ENCODE measurements around the gene LZTS2. TPM values are rescaled to one million over a fixed set of nuclear protein-coding genes. Genes with fewer than 3 reads are reported as not detected.

Gene LZTS2
- total RNA-seq, 1 donor from 2014 or later, result 19.2 TPM

DNA sequence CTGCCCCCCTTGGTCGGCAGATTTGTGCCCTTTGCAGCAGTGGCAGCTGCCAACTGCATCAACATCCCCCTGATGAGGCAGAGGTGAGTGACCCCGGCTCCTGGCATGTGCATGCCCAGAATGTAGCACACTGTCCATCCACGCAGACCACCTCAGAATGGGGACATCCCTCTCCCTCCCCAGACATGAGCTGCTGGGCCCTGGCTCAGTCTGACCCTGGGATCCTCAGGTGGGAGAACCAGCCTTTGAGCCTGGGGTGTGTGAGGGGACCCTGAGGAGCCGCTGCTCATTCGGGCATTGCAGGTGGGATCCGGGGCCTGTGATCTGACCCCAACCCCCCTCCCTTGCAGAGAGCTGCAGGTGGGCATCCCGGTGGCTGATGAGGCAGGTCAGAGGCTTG is 37.1 kb downstream of the LZTS2 start:
- Mint-ChIP-seq H3K27ac (no peak overlapping the region), H3K4me3 (ENCODE audit: low read depth) (no peak overlapping the region), H3K27me3 (ENCODE audit: low read depth) (no peaks in the 10 kb centered on the region), H3K36me3 (ENCODE audit: low read depth) (peaks cover 41% of the 10 kb centered on the region), H3K9me3 (no peaks in the 10 kb centered on the region), H3K4me1 (ENCODE audit: low read depth) (peaks cover 21% of the 10 kb centered on the region)
- no peak for DNase-seq (ENCODE audit: low spot score)
- intact Hi-C loops (cut with micrococcal nuclease), result no loop called here

- peaks cover 25% of the 10 kb centered on the region for H3K4me1 Mint-ChIP-seq (ENCODE audit: low read depth)
- H3K27ac Mint-ChIP-seq, result no peak overlapping the region
- peaks cover 39% of the 10 kb centered on the region for H3K36me3 Mint-ChIP-seq (ENCODE audit: low read depth)
- no peak for DNase-seq (ENCODE audit: low spot score)
- intact Hi-C loops (cut with micrococcal nuclease), result no loop called here
- no peaks in the 10 kb centered on the region for H3K9me3 Mint-ChIP-seq
- H3K27me3 Mint-ChIP-seq (ENCODE audit: low read depth), result peaks cover 2% of the 10 kb centered on the region
- H3K4me3 Mint-ChIP-seq (ENCODE audit: low read depth), result no peak overlapping the region
Measured at GRCh38 chr10:101038484-101038883, 38.9 kb downstream of the LZTS2 start.

DNA sequence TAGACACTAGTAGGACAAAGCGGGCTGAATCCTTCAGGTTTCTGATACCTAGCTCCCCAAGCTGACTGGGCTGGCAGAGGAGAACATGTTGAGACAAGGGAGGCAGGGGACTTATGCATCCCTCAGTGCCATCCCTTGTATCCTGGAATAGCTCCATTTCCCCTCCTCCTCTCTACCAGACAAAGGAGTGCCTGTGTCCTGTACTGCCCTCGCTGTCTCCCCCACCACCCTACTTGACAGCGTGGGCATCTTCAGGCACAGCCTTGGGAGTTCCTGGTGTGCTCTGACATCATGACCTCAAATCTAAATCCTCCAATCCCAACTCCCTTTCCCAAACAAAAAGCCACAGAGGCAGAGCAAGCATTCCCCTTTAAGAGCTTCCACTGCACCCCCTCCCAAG is 40.5 kb downstream of the LZTS2 start:
- DNase-seq (ENCODE audit: low spot score), result no peak
- no peak overlapping the region for H3K27ac Mint-ChIP-seq
- no peaks in the 10 kb centered on the region for H3K9me3 Mint-ChIP-seq
- peaks cover 36% of the 10 kb centered on the region for H3K36me3 Mint-ChIP-seq (ENCODE audit: low read depth)
- peaks cover 21% of the 10 kb centered on the region for H3K4me1 Mint-ChIP-seq (ENCODE audit: low read depth)
- peaks cover 11% of the 10 kb centered on the region for H3K27me3 Mint-ChIP-seq (ENCODE audit: low read depth)
- intact Hi-C loops (cut with micrococcal nuclease), result loop anchor here (10.0 kb wide), 1 partner anchor 195 kb away; no protein-coding TSS in a partner anchor
- no peak overlapping the region for H3K4me3 Mint-ChIP-seq (ENCODE audit: low read depth)

DNA sequence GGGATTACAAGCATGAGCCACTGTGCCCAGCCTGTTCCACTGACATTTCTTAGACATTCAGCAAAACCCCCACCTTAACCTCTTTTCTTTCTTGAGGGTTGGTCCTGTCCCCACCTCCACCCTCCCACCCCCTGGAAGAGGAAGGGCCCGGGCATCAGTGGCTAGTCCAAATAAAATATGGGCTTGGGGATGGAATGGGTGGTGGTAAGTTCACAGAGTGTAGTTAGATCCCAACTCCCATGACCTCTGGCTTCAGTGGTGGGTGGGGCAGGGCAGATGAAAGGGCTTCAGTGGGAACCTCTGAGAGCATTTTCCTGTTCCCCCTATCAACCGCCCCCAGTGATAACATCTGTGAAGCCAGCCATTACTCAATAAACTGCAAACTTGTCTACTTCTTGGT is 41.2 kb downstream of the LZTS2 start:
- peaks cover 19% of the 10 kb centered on the region for H3K27me3 Mint-ChIP-seq (ENCODE audit: low read depth)
- DNase-seq (ENCODE audit: low spot score), result no peak
- no peaks in the 10 kb centered on the region for H3K9me3 Mint-ChIP-seq
- peaks cover 31% of the 10 kb centered on the region for H3K36me3 Mint-ChIP-seq (ENCODE audit: low read depth)
- no peak overlapping the region for H3K27ac Mint-ChIP-seq
- intact Hi-C loops (cut with micrococcal nuclease), result loop anchor here (1.0 to 10.0 kb wide), 2 partner anchors 27 to 194 kb away; no protein-coding TSS in a partner anchor
- H3K4me3 Mint-ChIP-seq (ENCODE audit: low read depth), result no peak overlapping the region
- H3K4me1 Mint-ChIP-seq (ENCODE audit: low read depth), result peaks cover 21% of the 10 kb centered on the region

GRCh38 chr10:101041252-101041761 is 41.7 kb downstream of the LZTS2 start:
- peaks cover 21% of the 10 kb centered on the region for H3K4me1 Mint-ChIP-seq (ENCODE audit: low read depth)
- no peak overlapping the region for H3K4me3 Mint-ChIP-seq (ENCODE audit: low read depth)
- H3K27ac Mint-ChIP-seq, result no peak overlapping the region
- H3K27me3 Mint-ChIP-seq (ENCODE audit: low read depth), result peaks cover 21% of the 10 kb centered on the region
- DNase-seq (ENCODE audit: low spot score), result peak; percentile 68
- H3K36me3 Mint-ChIP-seq (ENCODE audit: low read depth), result peaks cover 26% of the 10 kb centered on the region
- intact Hi-C loops (cut with micrococcal nuclease), result loop anchor here (1.0 to 10.0 kb wide), 2 partner anchors 27 to 193 kb away; no protein-coding TSS in a partner anchor
- H3K9me3 Mint-ChIP-seq, result no peaks in the 10 kb centered on the region

DNA sequence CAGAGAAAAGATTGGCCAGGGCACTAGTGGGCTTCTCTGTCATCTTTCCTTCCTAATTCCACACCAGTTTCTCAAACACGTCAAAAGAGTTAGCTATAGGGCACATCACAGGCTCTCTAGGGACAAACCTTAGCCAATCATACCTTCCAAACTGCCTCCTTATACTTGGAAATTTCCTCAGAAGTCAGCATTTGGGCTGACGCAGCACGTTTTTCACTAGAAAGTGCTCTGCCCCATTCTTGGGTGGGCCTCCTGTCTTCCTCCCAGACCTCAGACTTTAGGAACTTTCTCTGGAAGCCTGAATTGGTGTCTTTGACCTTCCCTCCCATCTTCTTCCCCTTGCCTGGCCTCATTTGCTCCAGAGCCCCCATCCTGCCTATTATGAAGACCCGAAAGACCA is 42.5 kb downstream of the LZTS2 start:
- Mint-ChIP-seq H3K27me3 (ENCODE audit: low read depth) (peaks cover 29% of the 10 kb centered on the region), H3K9me3 (no peaks in the 10 kb centered on the region), H3K4me1 (ENCODE audit: low read depth) (peaks cover 21% of the 10 kb centered on the region), H3K27ac (peak overlapping the region; percentile 54), H3K36me3 (ENCODE audit: low read depth) (peaks cover 19% of the 10 kb centered on the region), H3K4me3 (ENCODE audit: low read depth) (peak overlapping the region; percentile 81)
- no peak for DNase-seq (ENCODE audit: low spot score)
- intact Hi-C loops (cut with micrococcal nuclease), result loop anchor here (1.0 to 10.0 kb wide), 3 partner anchors 10 to 193 kb away; no protein-coding TSS in a partner anchor

DNA sequence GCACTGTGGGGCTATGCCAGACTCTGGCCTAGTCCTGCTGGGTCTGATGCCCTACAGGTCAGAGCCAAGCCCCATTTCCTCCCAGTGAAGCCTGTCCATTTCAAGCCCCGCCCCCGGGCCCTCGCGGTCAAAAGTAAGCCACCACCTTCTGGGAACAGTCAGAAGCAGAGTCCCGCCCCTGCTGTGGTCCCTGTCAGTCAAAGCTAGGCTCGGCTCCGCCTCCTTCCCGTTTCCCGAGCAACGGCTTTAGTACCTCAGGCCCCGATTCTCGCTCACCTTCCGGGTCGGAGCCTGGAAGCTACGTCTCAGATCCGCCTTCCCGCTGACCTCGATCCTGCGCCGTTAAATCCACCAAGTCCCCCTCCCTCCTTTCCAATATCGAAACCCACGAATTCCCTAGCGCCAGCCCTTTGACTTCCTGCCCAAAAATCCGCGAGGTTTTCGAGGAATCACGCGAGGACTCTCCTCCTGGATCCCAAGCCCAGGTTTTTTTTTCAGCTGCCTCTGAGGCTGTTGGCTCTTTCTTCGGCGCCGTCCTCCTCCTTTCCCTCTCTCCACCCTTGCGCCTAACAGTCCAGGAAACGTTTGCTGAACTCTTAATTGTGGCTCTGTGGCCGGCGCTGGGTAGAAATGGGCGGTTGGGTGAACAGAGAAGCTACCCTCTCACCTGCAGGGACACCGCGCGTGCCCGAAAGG is 43.2 kb downstream of the LZTS2 start:
- peaks cover 36% of the 10 kb centered on the region for H3K27me3 Mint-ChIP-seq (ENCODE audit: low read depth)
- H3K9me3 Mint-ChIP-seq, result no peaks in the 10 kb centered on the region
- peaks cover 21% of the 10 kb centered on the region for H3K4me1 Mint-ChIP-seq (ENCODE audit: low read depth)
- peak overlapping the region; percentile 54 for H3K27ac Mint-ChIP-seq
- H3K36me3 Mint-ChIP-seq (ENCODE audit: low read depth), result peaks cover 12% of the 10 kb centered on the region
- intact Hi-C loops (cut with micrococcal nuclease), result loop anchor here (1.0 to 10.0 kb wide), 3 partner anchors 11 to 192 kb away; no protein-coding TSS in a partner anchor
- DNase-seq (ENCODE audit: low spot score), result peak; percentile 84
- H3K4me3 Mint-ChIP-seq (ENCODE audit: low read depth), result peak overlapping the region; percentile 81

GRCh38 chr10:101043363-101043707 is 43.7 kb downstream of the LZTS2 start:
- DNase-seq (ENCODE audit: low spot score), result no peak
- H3K4me3 Mint-ChIP-seq (ENCODE audit: low read depth), result peak overlapping the region; percentile 81
- peaks cover 22% of the 10 kb centered on the region for H3K4me1 Mint-ChIP-seq (ENCODE audit: low read depth)
- no peaks in the 10 kb centered on the region for H3K9me3 Mint-ChIP-seq
- peaks cover 40% of the 10 kb centered on the region for H3K27me3 Mint-ChIP-seq (ENCODE audit: low read depth)
- peak overlapping the region; percentile 50 for H3K27ac Mint-ChIP-seq
- intact Hi-C loops (cut with micrococcal nuclease), result loop anchor here (10.0 kb wide), 1 partner anchor 191 kb away; no protein-coding TSS in a partner anchor
- H3K36me3 Mint-ChIP-seq (ENCODE audit: low read depth), result peaks cover 7% of the 10 kb centered on the region

DNA sequence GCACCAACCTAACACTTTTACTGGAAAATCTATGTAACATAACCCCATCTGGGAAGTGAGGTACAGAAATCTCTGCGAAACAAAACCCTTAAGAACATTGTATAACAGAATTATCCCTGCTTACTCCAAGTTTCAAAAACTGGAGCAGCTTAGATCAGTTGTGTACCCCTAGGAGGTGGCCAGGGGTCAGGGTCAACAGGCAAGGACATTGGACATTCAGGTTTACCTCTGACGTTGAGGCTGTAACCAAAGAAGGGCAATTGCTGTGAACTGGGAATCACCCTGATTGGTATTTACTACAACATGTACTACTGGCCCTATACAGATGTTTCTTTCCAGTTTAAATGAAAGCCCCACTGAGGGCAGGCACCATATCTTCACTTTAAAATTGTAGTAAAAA is 44.5 kb downstream of the LZTS2 start:
- H3K27ac Mint-ChIP-seq, result no peak overlapping the region
- no peak overlapping the region for H3K4me3 Mint-ChIP-seq (ENCODE audit: low read depth)
- DNase-seq (ENCODE audit: low spot score), result no peak
- intact Hi-C loops (cut with micrococcal nuclease), result loop anchor here (10.0 kb wide), 1 partner anchor 191 kb away; no protein-coding TSS in a partner anchor
- peaks cover 48% of the 10 kb centered on the region for H3K27me3 Mint-ChIP-seq (ENCODE audit: low read depth)
- H3K36me3 Mint-ChIP-seq (ENCODE audit: low read depth), result peaks cover 3% of the 10 kb centered on the region
- H3K4me1 Mint-ChIP-seq (ENCODE audit: low read depth), result peaks cover 25% of the 10 kb centered on the region
- H3K9me3 Mint-ChIP-seq, result no peaks in the 10 kb centered on the region

GRCh38 chr10:101046332-101047238 is 47.0 kb downstream of the LZTS2 start:
- no peak for DNase-seq (ENCODE audit: low spot score)
- Mint-ChIP-seq H3K36me3 (ENCODE audit: low read depth) (no peaks in the 10 kb centered on the region), H3K9me3 (no peaks in the 10 kb centered on the region), H3K4me1 (ENCODE audit: low read depth) (peaks cover 26% of the 10 kb centered on the region), H3K4me3 (ENCODE audit: low read depth) (no peak overlapping the region), H3K27me3 (ENCODE audit: low read depth) (peaks cover 63% of the 10 kb centered on the region), H3K27ac (no peak overlapping the region)
- intact Hi-C loops (cut with micrococcal nuclease), result loop anchor here (5.0 to 10.0 kb wide), 2 partner anchors 76 to 188 kb away; no protein-coding TSS in a partner anchor

DNA sequence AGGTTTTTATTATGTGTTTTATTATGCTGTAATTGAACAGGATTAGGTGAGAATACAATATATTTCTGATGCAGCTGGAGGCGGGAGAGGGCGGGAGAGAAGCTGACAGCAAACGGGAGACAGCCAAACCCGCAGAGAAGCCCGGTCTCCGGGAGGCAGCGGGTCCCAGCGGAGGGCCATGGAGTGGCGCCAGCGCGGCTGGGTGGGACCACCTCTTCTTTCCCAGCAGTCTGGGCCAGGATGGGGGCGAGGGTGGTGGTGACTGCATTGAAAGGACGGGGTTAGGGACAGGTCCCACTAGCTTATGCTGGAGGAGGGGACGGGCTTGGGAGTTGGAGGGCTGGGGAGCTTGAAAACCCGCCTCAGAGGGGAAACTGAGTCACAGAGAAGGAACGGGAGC is 47.7 kb downstream of the LZTS2 start:
- Mint-ChIP-seq H3K9me3 (no peaks in the 10 kb centered on the region), H3K4me3 (ENCODE audit: low read depth) (no peak overlapping the region), H3K27ac (no peak overlapping the region), H3K4me1 (ENCODE audit: low read depth) (peaks cover 21% of the 10 kb centered on the region), H3K36me3 (ENCODE audit: low read depth) (no peaks in the 10 kb centered on the region), H3K27me3 (ENCODE audit: low read depth) (peaks cover 63% of the 10 kb centered on the region)
- intact Hi-C loops (cut with micrococcal nuclease), result loop anchor here (5.0 to 10.0 kb wide), 2 partner anchors 75 to 188 kb away; no protein-coding TSS in a partner anchor
- no peak for DNase-seq (ENCODE audit: low spot score)

Data from activated T-helper 2 cell treated with anti-CD3 and anti-CD28 coated beads, Interferon-gamma antibody, Interleukin-2, Interleukin-4, amounts not matched to agents 10 μg/mL and 5 μg/mL and 100 μg/mL, durations not matched to agents 14 hours and 24 hours and 36 hours (primary cell).